Neural progenitor cell (in vitro differentiated cells): Measurements from ENCODE around the gene TGFBR3.

Experiments
- CTCF ChIP-seq: fragments of 200-600 bp; sonication (generic); IDR thresholded peaks from 2 replicates; pipeline ENCODE4 v1.5.1; 2017; ENCODE audit warnings: antibody characterized with exemption, mild to moderate bottlenecking
- EZH2 ChIP-seq: fragments of 200-600 bp; sonication (generic); IDR thresholded peaks from 2 replicates; pipeline ENCODE4 v1.6.1; 2017; ENCODE audit warnings: antibody characterized with exemption, mild to moderate bottlenecking, moderate library complexity
- EZH2phosphoT487 ChIP-seq: fragments of 200-600 bp; sonication (generic); IDR thresholded peaks from 2 replicates; pipeline ENCODE4 v1.6.1; 2017; ENCODE audit warnings: antibody characterized with exemption

DNA sequence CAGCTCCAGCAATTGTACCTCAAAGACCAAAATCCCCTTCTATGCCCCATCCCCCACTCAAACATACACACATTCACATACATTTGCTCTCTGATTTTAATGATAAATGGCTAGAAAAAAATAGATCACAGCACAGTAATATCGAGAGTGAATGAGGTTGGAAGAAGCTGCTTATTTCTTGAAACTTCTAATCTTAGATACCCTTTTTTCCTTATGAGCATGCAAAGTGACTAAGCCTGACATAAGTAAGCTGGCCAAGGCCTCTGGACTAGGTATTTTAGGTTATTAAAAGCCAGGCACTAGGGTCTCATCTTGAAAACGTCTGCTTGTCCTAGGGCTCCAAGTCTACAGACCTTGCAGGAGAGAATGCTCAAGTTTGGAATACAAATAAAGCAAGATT lies 133.6 kb downstream of the TGFBR3 start:
- TF ChIP-seq EZH2: no peak
- no peak for TF ChIP-seq EZH2phosphoT487
- no peak for TF ChIP-seq CTCF
